ENCODE measurements around the gene ZNF335. TPM values are rescaled to one million over a fixed set of nuclear protein-coding genes. Genes with fewer than 3 reads are reported as not detected.

ZNF335 gene
- total and polyA plus RNA-seq, 2 of the 13 experiments (the other 11 are each of a cell fraction or from before 2014, with no cell fraction given) = 9.7 to 13.7 TPM

DNA sequence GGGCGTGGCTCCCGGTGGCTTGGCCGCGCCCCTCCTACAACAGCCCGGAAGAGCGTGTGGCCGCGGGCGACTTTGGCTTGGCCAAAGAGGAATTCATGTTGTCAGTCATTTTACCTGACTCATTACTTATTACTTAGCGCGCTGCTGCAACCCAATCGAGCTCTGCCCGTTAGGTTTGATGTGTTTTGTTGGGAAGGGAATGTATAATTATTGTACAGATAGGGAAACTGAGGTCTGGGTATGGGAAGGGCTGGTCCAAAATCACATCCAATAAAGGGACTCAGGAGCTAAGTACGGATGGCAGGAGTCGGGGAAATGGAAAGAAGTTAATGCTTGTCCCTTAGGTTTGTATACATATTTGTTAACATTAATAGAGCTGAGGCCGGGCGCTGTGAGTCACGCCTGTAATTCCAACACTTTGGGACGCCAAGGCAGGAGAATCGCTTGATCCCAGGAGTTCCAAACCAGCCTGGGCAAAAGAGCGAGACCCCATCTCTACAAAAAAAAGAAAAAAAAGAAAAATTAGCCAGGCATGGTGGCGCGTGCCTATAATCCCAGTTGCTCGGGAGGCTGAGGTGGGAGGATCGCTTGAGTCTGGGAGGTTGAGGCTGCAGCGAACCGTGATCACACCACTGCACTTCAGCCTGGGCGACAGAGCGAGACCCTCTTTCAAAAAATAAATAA, 639 bp upstream of the ZNF335 start (continued):
- no peak for TF ChIP-seq SOX13 (IDR thresholded peaks at IDR 0.05)
- 0 out of 4 replicates have a peak, but pooled peaks of 1 of the 2 experiments have one; percentile 28 for TF ChIP-seq SOX13 (CRISPR knock-in tag; conservative IDR thresholded peaks at IDR 0.05 in 1 of 2, IDR thresholded peaks at IDR 0.05 in 1 of 2)
- TF ChIP-seq, protein P1, sequence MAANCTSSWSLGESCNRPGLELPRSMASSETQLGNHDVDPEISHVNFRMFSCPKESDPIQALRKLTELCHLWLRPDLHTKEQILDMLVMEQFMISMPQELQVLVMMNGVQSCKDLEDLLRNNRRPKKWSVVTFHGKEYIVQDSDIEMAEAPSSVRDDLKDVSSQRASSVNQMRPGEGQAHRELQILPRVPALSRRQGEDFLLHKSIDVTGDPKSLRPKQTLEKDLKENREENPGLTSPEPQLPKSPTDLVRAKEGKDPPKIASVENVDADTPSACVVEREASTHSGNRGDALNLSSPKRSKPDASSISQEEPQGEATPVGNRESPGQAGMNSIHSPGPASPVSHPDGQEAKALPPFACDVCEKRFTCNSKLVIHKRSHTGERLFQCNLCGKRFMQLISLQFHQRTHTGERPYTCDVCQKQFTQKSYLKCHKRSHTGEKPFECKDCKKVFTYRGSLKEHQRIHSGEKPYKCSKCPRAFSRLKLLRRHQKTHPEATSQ (CRISPR knock-in tag; IDR thresholded peaks at IDR 0.05; ENCODE audit: borderline replicate concordance) = no peak
- TF ChIP-seq, protein P2, sequence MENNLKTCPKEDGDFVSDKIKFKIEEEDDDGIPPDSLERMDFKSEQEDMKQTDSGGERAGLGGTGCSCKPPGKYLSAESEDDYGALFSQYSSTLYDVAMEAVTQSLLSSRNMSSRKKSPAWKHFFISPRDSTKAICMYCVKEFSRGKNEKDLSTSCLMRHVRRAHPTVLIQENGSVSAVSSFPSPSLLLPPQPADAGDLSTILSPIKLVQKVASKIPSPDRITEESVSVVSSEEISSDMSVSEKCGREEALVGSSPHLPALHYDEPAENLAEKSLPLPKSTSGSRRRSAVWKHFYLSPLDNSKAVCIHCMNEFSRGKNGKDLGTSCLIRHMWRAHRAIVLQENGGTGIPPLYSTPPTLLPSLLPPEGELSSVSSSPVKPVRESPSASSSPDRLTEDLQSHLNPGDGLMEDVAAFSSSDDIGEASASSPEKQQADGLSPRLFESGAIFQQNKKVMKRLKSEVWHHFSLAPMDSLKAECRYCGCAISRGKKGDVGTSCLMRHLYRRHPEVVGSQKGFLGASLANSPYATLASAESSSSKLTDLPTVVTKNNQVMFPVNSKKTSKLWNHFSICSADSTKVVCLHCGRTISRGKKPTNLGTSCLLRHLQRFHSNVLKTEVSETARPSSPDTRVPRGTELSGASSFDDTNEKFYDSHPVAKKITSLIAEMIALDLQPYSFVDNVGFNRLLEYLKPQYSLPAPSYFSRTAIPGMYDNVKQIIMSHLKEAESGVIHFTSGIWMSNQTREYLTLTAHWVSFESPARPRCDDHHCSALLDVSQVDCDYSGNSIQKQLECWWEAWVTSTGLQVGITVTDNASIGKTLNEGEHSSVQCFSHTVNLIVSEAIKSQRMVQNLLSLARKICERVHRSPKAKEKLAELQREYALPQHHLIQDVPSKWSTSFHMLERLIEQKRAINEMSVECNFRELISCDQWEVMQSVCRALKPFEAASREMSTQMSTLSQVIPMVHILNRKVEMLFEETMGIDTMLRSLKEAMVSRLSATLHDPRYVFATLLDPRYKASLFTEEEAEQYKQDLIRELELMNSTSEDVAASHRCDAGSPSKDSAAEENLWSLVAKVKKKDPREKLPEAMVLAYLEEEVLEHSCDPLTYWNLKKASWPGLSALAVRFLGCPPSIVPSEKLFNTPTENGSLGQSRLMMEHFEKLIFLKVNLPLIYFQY (CRISPR knock-in tag; IDR thresholded peaks at IDR 0.05; ENCODE audit: borderline replicate concordance) = no peak
- 0 out of 2 replicates have a peak, but pooled peaks have one; percentile 51 for TF ChIP-seq ZNF713 (CRISPR knock-in tag; IDR thresholded peaks at IDR 0.05)
- no peak for TF ChIP-seq CBX2 (IDR thresholded peaks at IDR 0.05; ENCODE audit: low read depth, low read length)
- no peak for TF ChIP-seq CBX2 (CRISPR knock-in tag; IDR thresholded peaks at IDR 0.05; ENCODE audit: low read depth)
- no peak for TF ChIP-seq KLF15 (CRISPR knock-in tag; IDR thresholded peaks at IDR 0.05; ENCODE audit: borderline replicate concordance)
- no peak for TF ChIP-seq TCF7L2 (IDR thresholded peaks at IDR 0.05; ENCODE audit: low read depth, low read length)
- peak; percentile 53; the same call in 1 of the 2 replicates for TF ChIP-seq SP5 (CRISPR knock-in tag; IDR thresholded peaks at IDR 0.05; ENCODE audit: borderline replicate concordance, low read depth)

Data from HepG2 (cell line).